K562 (cell line): Measurements from ENCODE around the gene PRELID3B. TPM values are rescaled to one million over a fixed set of nuclear protein-coding genes. Genes with fewer than 3 reads are reported as not detected.

ENCODE experiments used
- ATF6 ChIP-seq: sonication (generic); formaldehyde crosslinking; IDR thresholded peaks from 2 replicates; pipeline ENCODE4 v1.4.0; 2020; ENCODE audit warnings: mild to moderate bottlenecking, missing genetic modification reagents
- DEAF1 ChIP-seq: fragments of 450-650 bp; formaldehyde crosslinking; IDR thresholded peaks from 2 replicates; pipeline ENCODE4 v1.4.0; 2020; ENCODE audit warnings: mild to moderate bottlenecking, moderate library complexity
- GABPA ChIP-seq: fragments of 200-800 bp; sonication (Bioruptor generic); conservative IDR thresholded peaks from 2 replicates; pipeline ENCODE4 v1.6.1; 2016; ENCODE audit warnings: low read depth, missing genetic modification characterization, missing compliant biosample characterization
- JUND ChIP-seq, 2 experiments: IDR thresholded peaks; 2 replicates in 1 of 2; 3 replicates in 1 of 2; pipeline ENCODE4 v1.6.1; 2011; ENCODE audit warnings: borderline replicate concordance in 2 of 2, low read depth in 2 of 2, low read length in 2 of 2, improper control_type of control experiment in 1 of 2, missing biosample characterization in 1 of 2, missing genetic modification characterization in 1 of 2, missing genetic modification reagents in 1 of 2
- TAF1 ChIP-seq: IDR thresholded peaks from 2 replicates; pipeline ENCODE4 v1.6.1; 2011; ENCODE audit warnings: mild to moderate bottlenecking, low read length, moderate library complexity; ENCODE audit not compliant: insufficient read depth, control insufficient read depth, severe bottlenecking; ENCODE audit errors: extremely low read depth
- THRA ChIP-seq: fragments of 450-650 bp; IDR thresholded peaks from 2 replicates; pipeline ENCODE4 v1.6.1; 2017; ENCODE audit warnings: mild to moderate bottlenecking, moderate library complexity
- ZBTB17 ChIP-seq: fragments of 450-650 bp; formaldehyde crosslinking; IDR thresholded peaks from 2 replicates; pipeline ENCODE4 v1.4.0; 2020; ENCODE audit warnings: mild to moderate bottlenecking
- ZBTB9 ChIP-seq: fragments of 450-650 bp; formaldehyde crosslinking; IDR thresholded peaks from 2 replicates; pipeline ENCODE4 v1.4.0; 2020; ENCODE audit warnings: mild to moderate bottlenecking, moderate library complexity
- ZNF512 ChIP-seq: IDR thresholded peaks from 2 replicates; pipeline ENCODE4 v1.6.1; 2016; ENCODE audit warnings: missing genetic modification characterization, missing compliant biosample characterization
- ZNF76 ChIP-seq: fragments of 250-450 bp; sonication (Bioruptor Pico); IDR thresholded peaks from 2 replicates; pipeline ENCODE4 v1.4.0; 2020; ENCODE audit warnings: mild to moderate bottlenecking, moderate library complexity, borderline replicate concordance
- polyA plus RNA-seq, 8 experiments: library from polyadenylated mRNA; depleted of rRNA in 4 of 8; stranded (reverse) in 5 of 8; unstranded in 3 of 8; fragments of >200 nt; fragmentation: Nextera tagmentation in 2 of 8; fragmentation: Illumina TruSeq in 1 of 8; extraction: Ambion mirVana in 2 of 8; extraction: Trizol in 1 of 8; gene quantifications; 2 replicates each; pipeline versions ENCODE4 v1.2.1 to v1.2.3, GENCODE V29; 2011 to 2014; ENCODE audit warnings: inconsistent platforms in 1 of 8, missing spikeins in 1 of 8
- total RNA-seq, 7 experiments: library from RNA; depleted of rRNA in 6 of 7; stranded (reverse); fragments of >200 nt in 6 of 7; fragmentation: Illumina TruSeq in 2 of 7; extraction: Trizol in 2 of 7; gene quantifications; 2 replicates each; pipeline versions ENCODE4 v1.2.1 to v1.2.3, GENCODE V29; 2011 to 2021; ENCODE audit warnings: low replicate concordance in 1 of 7
- TF ChIP-seq, protein P1 (sequence below): sonication (generic); formaldehyde crosslinking; IDR thresholded peaks from 2 replicates; pipeline ENCODE4 v1.8.0; 2022; ENCODE audit warnings: mild to moderate bottlenecking, missing genetic modification reagents
- TF ChIP-seq, protein P2 (sequence below), 2 experiments: IDR thresholded peaks in 1 of 2; conservative IDR thresholded peaks in 1 of 2; 2 replicates each; pipeline ENCODE4 v1.6.1; 2016; ENCODE audit warnings: low read depth in 2 of 2, mild to moderate bottlenecking in 1 of 2, missing compliant biosample characterization in 1 of 2, missing genetic modification characterization in 1 of 2, moderate library complexity in 1 of 2

Gene PRELID3B
- total and polyA plus RNA-seq, 9 of the 15 experiments (the other 6 are each of a cell fraction or from before 2014, with no cell fraction given) = 77.0 to 186 (median 101) TPM

- TF ChIP-seq ZNF512 (tag) (no peak), ZBTB17 (CRISPR knock-in tag) (peak; percentile 96), GABPA (peak; percentile 95), JUND (IDR thresholded peaks at IDR 0.05; ENCODE audit: borderline replicate concordance, low read depth, low read length) (no peak), JUND (tag; IDR thresholded peaks at IDR 0.05; ENCODE audit: borderline replicate concordance, low read depth, low read length) (peak; percentile 54; the same call in 1 of the 3 replicates), DEAF1 (CRISPR knock-in tag) (no peak), TAF1 (peak; percentile 64), ZNF76 (CRISPR knock-in tag) (peak; percentile 97), THRA (no peak), ATF6 (CRISPR knock-in tag) (0 out of 2 replicates have a peak, but pooled peaks have one; percentile 62), ZBTB9 (peak; percentile 99)
- TF ChIP-seq, protein P1, sequence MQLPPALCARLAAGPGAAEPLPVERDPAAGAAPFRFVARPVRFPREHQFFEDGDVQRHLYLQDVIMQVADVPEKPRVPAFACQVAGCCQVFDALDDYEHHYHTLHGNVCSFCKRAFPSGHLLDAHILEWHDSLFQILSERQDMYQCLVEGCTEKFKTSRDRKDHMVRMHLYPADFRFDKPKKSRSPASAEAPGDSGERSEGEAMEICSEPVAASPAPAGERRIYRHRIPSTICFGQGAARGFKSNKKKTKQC (CRISPR knock-in tag) = no peak
- TF ChIP-seq, protein P2, sequence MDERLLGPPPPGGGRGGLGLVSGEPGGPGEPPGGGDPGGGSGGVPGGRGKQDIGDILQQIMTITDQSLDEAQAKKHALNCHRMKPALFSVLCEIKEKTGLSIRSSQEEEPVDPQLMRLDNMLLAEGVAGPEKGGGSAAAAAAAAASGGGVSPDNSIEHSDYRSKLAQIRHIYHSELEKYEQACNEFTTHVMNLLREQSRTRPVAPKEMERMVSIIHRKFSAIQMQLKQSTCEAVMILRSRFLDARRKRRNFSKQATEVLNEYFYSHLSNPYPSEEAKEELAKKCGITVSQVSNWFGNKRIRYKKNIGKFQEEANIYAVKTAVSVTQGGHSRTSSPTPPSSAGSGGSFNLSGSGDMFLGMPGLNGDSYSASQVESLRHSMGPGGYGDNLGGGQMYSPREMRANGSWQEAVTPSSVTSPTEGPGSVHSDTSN (CRISPR knock-in tag; IDR thresholded peaks at IDR 0.05; ENCODE audit: low read depth) = peak; percentile 81
- TF ChIP-seq, protein P2 (tag; conservative IDR thresholded peaks at IDR 0.05; ENCODE audit: low read depth) = peak; percentile 77
These were observed 10.4 kb downstream of the PRELID3B start, which contains the start of gene ATP5F1E (continued) for GRCh38 chr20:59032023-59032712.
